MV-4-11 (cell line): ENCODE measurements around the gene UNC13B.
A peak's percentile ranks its signal among the peaks of the same experiment; 100 is the strongest.
"Not testable (repeated sequence)": the region's sequence is repeated elsewhere in the genome, so short reads cannot be mapped to it uniquely, and the experiment has no call there.

Experiments
- DNase-seq: peaks from one replicate; lab custom pipeline; 2025; lab: John Stamatoyannopoulos, UW

The UNC13B gene

DNA sequence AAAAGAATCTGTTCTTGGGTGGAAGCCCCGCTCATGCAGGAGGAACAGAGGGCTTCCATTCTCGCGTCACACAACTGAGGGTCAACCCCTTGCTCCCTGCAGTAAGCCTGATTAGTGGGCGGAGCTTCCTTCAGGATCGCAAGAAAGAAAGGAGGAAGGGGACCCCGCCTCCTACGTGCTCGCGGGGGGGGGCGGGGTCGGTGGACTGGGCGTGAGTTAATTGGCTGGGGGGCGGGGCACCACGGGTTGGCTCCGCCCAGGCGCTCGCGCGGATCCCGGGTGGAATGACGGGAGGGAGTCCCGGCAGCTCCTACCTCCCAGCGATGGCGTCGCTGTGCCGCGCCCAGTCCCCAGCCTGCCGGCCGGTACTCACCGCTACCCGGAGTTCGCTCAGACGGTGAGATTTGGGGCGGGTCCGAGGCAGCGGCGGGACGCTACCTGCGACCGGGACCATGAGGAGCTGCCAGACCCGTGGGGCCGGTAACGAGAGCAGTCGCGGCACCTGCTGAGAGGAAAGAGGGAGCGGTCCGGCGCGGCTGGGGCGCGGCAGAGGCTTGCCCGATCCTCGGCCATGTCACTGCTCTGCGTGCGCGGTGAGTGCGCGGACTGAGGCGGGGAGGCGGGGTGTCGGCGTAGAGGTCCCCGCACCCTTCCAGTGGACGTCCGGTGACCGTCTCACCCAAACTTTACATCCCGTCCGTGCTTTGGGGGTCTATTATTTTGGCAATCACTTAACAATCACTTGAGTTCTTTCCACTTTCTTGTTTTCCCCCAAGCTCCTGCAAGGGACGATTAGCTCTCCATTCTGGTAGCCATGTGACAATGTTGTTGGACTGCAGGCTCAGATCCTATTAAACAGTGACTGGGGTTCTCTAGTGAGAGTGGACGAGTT lies at the start of gene UNC13B:
Gene UNC13B (plus strand): TSS at position 297 of the 892 bp plus-strand sequence. CDS start 275 bp downstream, at position 572.
- DNase-seq: peak; percentile 80

DNA sequence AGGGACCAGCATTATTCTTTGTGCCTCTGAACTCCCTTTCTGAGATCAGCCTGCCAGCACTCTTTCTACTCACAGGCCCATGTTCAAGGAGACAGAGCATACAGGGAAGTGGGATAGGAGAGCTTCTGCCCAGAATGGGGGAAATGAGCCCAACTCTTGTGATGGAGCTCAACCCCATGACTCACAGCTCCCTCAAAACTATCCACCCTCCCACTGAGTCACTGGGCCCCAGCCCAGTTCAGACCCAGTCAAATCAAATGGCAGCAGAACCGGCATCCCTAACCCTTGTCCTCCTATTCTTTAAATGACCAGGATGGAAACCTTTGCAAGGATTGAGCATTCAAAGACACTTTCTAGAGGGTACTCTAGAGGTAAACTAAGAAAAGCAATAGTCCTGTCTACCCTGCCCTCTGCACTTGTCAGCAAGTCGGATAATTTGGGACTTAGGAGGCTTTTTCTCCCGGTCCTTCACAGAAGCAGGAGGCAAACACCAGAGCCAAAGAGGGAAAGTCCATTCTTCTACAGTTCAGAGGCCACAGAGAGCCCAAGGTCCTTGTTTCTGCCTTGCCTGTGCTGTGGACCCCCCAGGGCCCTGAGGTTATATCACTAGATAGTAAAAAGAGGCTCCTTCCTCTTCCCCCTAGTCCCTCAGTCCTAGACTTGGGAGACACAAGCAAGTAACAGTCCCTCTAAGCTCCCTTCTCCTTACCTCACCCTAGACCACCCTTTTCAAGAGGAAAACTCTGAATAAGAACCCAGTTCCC lies 49.4 kb upstream of the UNC13B start:
- peak; percentile 72 for DNase-seq

DNA sequence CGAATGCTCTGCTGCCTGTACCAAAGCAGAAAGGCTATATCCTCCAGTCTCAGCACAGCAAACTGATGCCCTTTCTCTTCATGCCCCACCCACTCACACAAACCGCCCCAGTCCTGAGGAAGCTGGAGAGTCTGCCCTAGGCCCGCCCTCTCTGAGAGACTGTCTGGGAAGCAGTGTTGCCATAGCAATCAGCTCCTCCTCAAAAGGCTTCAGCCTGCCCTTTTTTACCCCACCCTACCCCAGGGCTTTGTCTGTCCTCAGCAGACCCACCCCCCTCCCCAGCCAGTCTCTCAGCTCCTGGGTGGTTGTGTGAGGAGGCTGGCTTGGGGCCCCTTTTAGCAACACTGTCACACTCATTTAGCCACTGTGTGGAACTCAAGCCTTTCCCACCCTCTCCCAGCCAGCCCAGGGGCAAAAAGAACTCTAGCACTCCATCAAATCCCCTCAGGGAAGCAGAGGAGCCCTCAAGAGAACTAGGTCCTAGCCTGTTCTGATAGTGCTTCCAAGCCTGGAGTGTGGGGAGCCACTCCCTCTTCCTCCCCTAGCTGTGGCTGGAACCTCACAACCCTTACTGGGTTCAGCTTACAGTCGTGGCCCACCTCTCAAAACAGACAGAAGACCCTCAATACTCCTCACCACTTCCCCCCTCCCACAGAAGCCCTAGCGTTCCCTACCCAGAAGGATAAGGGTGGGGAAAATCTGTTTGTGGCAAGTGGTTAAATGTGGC lies 47.5 kb upstream of the UNC13B start:
- peak; percentile 88 for DNase-seq

DNA sequence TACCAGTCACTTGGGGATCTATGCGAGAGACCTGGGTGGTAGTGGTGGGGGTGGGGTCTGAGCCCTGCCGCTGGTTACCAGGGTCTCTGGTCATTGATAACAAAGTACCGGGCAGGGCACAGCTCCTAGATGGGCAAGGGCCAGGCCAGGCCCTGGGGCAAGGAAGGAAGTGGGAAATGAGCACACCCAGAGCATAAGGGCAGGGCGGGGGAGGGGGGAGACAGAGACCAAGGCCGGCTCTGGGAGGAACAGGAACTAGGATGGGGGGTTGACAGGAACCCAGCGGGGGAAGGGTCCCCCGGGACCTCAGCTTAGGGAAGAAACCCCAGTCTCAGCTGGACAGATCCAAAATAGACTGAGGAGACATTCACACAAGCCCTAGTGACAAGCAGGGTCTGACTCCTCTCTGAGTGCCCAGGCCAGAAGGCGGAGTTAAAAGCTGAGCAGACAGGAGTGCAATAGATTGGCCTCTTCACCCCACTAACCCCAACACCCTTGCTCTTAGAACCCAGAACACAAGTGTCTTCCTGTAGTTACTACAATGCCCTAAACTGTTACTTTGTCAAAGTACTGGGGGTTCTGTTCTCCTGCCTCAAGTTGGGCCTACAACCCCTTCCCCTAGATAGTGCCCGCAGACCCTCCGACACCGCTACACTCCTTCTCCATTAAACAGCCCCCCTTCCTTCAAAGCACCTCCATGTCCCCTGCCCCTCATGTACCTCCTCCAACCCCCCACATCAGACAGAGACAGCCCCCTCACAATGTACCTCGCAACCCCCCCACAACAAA lies 46.8 kb upstream of the UNC13B start:
- DNase-seq: peak; percentile 89

DNA sequence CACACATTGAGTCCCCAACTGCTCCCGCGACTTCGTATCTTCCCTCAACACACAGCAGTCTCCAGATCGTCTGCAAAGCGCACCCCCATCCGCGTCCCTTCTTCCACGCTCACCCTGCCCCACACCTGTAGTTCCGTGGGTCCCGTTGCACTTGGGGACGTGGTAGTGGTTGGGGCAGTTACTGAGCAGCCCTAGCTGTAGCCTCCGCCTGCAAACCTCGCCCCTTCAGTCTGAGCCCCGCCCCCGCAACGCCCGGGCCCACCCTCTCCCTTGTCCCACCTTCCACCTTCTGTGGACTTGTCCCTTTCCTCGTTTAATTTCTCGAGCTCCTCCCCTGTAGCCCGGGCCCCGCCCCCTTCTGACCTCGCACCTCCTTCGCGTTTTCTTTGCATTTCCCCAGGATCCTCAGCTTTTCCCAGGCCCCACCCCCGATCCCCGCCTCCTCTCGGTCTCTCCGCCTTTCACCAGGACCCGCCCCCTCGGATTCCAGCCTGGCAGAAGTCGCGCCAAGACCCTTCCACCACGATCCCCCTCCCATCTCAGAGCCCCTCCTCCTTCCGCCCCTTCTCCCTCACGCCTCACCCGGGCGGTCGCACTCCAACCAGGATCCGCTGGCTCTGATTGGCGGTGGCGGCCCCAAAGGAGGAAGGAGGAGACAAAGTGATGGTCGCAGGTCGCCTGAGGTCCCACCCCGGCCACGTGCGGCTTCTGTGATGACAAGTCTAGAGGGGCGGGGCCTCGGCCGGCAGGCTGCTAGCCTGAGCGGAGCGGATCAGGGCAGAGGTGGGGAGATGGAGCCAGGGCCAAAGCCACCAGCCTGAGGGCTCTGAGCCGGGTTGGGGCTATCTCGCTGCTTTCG lies 45.9 kb upstream of the UNC13B start, which contains the start of gene ATOSB:
Gene ATOSB (minus strand): TSS at position 183 of the 859 bp plus-strand sequence. CDS start 7,588 bp downstream, outside the sequence.
- peak; percentile 97 for DNase-seq

DNA sequence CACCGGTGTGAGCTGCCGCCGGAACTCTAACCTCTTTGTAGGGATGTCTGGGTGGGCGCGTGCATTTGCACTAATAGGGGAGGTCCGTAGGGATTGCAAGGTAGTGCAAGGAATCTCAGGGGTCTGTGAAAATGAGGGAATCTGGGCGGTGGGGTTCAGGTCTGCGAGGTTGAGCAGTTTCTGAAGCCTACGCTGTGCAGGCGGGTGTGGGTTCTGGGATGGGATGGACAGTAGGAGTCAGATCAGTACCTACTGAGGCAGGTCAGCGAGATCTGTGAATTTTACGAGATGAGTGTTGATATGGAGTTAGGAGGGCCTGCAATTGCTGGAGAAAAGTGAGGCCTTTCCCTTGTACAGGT lies 45.3 kb upstream of the UNC13B start:
- no peak for DNase-seq

DNA sequence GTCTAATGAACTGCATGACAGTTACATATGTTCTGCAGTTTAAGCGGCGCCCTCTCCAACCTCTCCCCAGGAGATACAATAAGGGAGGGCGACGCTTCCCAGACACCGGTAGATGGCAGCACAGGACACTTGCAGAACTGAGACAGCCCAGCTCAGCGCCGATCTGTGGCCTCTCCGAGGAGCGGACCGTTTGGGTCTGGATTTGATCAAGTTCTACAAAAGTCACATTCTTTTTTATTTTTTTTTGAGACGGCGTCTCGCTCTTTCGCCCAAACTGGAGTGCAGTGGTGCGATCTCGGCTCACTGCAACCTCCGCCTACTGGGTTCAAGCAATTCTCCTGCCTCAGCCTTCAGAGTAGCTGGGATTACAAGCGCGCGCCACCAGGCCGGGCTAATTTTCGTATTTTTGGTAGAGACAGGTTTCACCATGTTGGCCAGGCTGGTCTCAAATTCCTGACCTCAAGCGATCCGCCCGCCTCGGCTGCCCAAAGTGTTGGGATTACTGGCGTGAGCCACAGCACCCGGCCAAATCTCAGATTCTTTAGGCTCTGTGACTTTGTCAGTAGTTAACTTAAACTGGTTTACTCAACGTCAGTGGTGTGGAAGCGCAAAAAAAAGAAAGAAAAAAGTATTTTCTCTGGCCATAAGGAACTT lies 44.8 kb upstream of the UNC13B start:
- DNase-seq: peak; percentile 89

DNA sequence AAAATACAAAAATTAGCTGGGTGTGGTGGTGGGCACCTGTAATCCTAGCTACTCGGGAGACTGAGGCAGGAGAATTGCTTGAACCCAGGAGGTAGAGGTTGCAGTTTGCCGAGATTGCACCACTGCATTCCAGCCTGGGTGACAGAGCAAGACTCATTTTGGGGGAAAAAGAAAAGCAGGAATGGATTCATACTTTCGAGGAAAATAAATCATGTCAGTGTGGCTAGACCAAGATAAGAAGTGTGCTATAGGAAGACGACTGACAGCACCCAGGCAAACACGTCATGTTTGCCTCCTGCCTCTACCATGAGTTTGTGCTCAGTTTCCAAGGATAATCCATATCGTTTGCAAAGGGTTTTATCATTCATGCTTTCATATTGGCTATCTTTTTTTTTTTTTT lies 26.9 kb upstream of the UNC13B start:
- no peak for DNase-seq

DNA sequence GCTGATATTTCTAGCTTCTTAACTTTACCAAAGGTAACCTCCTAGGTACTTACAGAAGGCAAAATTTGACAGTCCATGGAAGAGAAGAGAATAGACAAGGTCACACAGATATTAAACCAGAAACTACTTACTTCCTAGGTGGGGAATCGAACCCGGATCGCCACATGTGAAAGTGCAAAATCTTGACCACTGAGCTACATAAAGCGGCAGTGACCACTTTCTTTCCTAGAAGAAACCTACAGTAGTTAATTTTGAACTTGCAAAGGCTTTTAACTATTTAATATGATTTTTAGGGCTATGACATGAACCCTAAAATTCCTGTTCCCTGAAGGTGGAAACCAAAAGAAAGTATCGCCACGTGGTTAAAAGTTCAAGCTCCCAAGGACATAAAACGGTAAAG lies 25.8 kb upstream of the UNC13B start:
- DNase-seq: no peak

DNA sequence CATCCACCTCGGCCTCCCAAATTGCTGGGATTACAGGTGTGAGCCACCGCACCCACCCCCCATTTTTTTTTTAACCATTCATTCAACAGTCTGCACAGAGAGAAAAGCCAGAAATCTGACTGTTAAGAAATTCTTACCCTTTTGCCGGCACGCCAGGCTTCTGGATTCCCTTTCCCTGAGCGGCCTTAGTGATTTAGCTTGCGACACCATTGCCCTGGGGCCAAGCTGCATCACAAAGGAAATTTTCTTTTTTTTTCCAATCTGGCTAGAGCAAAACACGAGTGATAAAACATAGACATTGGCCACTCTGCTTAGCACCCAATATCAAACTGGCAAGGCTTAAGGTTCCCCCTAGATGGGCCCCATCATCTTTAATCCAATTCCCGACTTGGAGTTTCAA lies 24.9 kb upstream of the UNC13B start:
- DNase-seq: no peak

DNA sequence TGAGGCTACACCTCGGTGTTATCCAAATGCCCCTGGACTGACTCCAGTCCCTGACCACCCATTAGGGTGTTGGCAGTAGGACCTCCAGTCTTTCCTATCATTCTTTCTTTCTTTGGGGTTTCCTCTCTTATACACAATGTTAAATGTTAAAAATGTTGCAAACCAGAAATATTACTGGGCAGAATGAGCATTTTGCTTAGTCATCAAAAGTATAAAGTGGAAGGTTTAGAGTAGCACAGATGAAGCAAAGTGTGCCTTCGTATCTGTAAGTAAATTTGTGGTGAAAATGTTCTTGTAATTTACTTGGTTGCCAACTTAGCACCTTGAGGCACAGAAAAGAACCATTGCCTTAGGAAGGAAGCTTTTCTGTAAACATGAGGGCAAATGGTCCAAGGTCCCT lies 21.7 kb upstream of the UNC13B start:
- DNase-seq: no peak

DNA sequence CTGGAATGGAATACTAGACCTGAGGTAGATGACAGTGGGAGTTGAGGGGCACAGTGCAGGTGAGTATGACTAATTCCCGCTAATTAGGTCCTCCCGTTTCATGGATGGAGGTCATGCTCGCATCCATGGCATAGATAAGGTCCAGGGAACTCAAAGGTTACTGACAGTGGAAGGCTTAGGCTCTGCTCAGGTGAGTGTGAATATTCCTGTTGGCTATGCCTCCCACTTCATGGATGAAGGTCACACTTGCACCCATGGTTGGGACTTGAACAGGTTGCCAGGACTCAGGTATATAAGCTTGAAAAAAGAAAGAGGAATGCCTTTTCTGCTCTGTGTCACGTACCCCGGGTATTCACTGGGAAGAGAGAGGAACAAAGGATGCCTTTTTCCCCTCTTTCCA lies 19.8 kb upstream of the UNC13B start:
- DNase-seq: no peak

DNA sequence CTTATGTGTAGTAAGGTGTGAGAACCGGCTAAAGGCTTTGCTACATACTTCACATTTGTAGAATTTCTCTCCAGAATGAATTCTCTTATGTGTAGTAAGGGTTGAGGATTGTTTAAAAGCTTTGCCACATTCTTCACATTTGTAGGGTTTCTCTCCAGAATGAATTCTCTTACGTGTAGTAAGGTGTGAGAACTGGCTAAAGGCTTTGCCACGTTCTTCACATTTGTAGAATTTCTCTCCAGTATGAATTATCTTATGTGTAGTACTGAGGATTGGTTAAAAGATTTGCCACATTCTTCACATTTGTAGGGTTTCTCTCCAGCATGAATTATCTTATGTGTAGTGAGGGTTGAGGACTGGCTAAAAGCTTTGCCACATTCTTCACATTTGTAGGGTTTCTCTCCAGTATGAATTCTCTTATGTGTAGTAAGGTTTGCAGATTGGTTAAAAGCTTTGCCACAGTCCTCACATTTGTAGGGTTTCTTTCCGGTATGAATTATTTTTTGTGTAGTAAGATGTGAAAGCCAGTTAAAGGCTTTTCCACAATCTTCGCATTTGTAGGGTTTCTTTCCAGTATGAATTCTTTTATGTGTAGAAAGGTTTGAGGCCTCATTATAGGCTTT lies 13.8 kb upstream of the UNC13B start:
- not testable (repeated sequence) for DNase-seq

DNA sequence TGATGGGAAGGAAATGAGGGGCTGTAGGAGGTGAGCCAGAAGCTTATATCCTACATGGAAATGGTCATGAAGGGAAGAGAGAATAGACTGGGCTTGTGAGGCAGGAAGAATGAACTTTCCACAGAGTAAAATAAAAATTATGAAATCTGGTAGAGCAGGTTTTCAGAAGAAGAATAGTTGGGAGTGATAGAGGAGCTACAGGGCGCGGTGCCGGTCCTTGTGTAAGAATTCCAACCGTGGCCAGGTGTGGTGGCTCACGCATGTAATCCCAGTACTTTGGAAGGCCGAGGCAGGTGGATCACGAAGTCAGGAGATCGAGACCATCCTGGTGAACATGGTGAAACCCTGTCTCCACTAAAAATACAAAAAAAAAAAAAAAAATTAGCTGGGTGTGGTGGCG lies 8.9 kb upstream of the UNC13B start:
- DNase-seq: no peak

DNA sequence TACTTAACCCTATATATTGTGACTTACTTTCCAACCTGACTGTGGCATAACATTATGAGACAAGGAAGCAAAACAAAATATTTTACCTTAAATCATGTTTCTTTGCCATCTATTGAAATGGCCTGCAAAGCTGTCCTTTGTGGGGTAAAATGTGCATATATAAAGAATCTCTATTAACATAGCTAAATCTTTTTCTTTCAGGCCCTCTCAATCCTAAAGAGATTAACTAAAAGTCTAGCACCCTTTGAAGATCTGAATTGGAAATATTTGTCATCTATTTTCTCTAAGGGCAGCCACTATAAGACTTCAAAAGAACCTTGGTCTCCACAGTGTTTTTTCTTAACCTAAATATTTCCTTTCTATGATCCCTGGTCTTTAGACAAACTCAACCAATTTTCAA lies 5.0 kb upstream of the UNC13B start:
- no peak for DNase-seq

DNA sequence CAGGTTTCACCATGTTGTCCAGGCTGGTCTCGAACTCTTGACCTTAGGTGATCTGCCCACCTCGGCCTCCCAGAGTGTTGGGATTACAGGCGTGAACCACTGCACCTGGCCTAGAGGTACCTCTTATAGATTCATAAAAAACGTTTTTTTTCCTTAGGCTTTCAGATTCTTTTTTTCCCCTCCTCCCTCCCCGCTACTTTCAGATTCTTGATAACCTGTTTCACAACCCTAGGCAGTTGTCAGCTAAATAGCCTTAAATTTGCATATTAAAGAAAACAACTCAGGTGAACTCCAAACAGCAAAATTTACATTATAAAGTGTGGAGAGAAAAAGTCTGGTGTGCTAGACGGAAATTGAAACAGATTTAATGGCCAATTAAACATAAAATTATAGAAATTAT lies 4.0 kb upstream of the UNC13B start:
- DNase-seq: not testable (repeated sequence)

DNA sequence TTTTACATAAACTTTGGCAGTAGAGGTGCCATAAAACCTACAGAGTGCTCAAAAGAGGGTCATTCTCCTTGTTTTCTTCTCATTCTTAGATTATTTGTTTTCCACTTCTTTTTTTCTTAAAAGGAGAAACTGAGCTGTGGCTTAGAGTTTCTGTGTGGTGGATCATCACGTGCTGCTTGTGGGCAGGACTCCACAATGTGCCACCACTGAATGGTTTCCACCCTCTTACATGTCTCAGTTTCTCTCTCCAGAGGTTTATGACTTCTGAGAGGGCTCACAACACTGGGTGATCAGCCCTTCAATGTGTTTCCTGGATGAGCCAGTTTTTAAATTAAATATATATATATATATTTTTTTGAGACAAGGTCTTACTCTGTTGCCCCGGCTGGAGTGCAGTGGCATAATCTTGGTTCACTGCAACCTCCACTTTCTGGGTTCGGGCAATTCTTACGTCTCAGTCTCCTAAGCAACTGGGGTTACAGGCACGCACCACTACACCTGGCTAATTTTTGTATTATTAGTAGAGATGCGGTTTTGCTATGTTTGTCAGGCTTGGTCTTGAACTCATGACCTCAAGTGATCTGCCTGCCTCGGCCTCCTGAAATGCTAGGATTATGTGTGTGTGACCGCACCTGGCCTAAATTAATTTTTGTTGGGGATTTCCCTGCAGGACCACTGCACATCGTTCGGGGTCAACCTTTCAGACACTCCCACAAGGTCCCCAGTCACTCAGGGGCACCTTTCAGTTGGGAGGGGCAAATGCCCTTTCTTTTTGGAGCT lies 3.1 kb upstream of the UNC13B start:
- DNase-seq: peak; percentile 5

DNA sequence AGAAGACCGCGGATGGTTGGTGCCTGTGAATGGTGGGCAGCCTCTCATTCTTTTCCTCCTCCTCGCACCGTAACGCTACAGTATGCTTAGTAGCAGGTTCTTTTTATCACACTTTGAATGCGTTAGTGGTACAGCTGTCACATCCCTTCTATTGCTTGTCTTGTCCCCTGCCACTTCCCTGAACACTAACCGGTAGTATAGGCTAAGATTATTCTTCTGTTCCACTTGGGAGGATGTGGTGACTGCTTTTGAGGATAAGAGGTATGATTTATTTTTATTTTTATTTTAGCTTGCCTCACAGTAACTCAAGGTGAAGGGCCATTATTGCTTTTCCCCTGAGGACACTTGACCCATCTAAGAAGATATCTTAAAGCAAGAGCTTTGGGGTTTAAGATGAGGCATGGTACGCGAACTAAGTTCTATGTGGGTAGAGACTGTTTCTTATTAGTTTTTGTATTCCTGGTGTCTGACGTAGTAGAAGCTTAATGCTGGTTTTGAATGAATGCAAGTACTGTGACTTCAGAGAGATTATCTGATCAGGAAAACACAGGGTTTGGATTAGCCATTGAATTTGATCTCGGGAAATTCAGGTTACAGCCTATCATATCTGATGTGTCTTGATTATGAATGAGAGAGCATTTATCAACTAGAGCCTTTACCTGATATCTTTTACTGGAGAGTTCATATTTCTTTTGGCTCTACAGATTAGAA lies 951 bp downstream of the UNC13B start:
- DNase-seq: no peak
